Liver (tissue), 9 donors: ENCODE measurements around the gene GGA2. TPM values are rescaled to one million over a fixed set of nuclear protein-coding genes. Genes with fewer than 3 reads are reported as not detected.

Source experiments
- DNase-seq: peaks from one replicate; pipeline ENCODE4 v3.0.0-alpha.2; 2017; ENCODE audit warnings: low spot score
- H3K27ac ChIP-seq, 2 donors: one replicate each; pipeline ENCODE4 v1.7.0; 2013; ENCODE audit warnings: inconsistent platforms in 2 of 2, low read length in 2 of 2, control low read depth in 1 of 2, low read depth in 1 of 2, mild to moderate bottlenecking in 1 of 2
- H3K27me3 ChIP-seq, 4 donors: one replicate each; pipeline versions ENCODE4 v1.6.1 to v1.7.0; 2013; ENCODE audit warnings: low read length in 3 of 4, inconsistent platforms in 1 of 4, mild to moderate bottlenecking in 1 of 4, moderate library complexity in 1 of 4; ENCODE audit not compliant: control insufficient read depth in 4 of 4, insufficient read depth in 4 of 4
- H3K36me3 ChIP-seq, 4 donors: one replicate each; pipeline versions ENCODE4 v1.6.1 to v1.7.0; 2013; ENCODE audit warnings: low read length in 3 of 4, mild to moderate bottlenecking in 3 of 4, low read depth in 1 of 4, moderate library complexity in 1 of 4; ENCODE audit not compliant: control insufficient read depth in 4 of 4, insufficient read depth in 3 of 4
- H3K4me1 ChIP-seq, 4 donors: one replicate each; pipeline versions ENCODE4 v1.6.1 to v1.7.0; 2013; ENCODE audit warnings: low read length in 3 of 4, mild to moderate bottlenecking in 3 of 4, moderate library complexity in 1 of 4; ENCODE audit not compliant: control insufficient read depth in 4 of 4, insufficient read depth in 4 of 4
- H3K4me3 ChIP-seq, 3 donors: one replicate each; pipeline versions ENCODE4 v1.6.1 to v1.7.0; 2013; ENCODE audit warnings: low read length in 3 of 3, control low read depth in 1 of 3, low read depth in 1 of 3, mild to moderate bottlenecking in 1 of 3
- H3K9ac ChIP-seq, 2 donors: one replicate each; pipeline ENCODE4 v1.7.0; 2013; ENCODE audit warnings: low read length in 2 of 2, mild to moderate bottlenecking in 2 of 2, moderate library complexity in 2 of 2, control low read depth in 1 of 2, low read depth in 1 of 2
- H3K9me3 ChIP-seq, 4 donors: one replicate each; pipeline versions ENCODE4 v1.6.1 to v1.7.0; 2013; ENCODE audit warnings: low read length in 3 of 4; ENCODE audit not compliant: control insufficient read depth in 4 of 4
- FOXA1 ChIP-seq: IDR thresholded peaks from 2 replicates; pipeline ENCODE4 v1.6.1; 2016; ENCODE audit warnings: antibody characterized with exemption
- FOXA2 ChIP-seq: IDR thresholded peaks from 2 replicates; pipeline ENCODE4 v1.6.1; 2016; ENCODE audit warnings: antibody characterized with exemption
- GABPA ChIP-seq, 2 donors: IDR thresholded peaks in 1 of 2; conservative IDR thresholded peaks in 1 of 2; 2 replicates each; pipeline ENCODE4 v1.6.1; 2016; ENCODE audit warnings: antibody characterized with exemption in 2 of 2, mild to moderate bottlenecking in 1 of 2, moderate library complexity in 1 of 2
- JUND ChIP-seq, 2 donors: IDR thresholded peaks; 2 replicates each; pipeline ENCODE4 v1.6.1; 2016; ENCODE audit warnings: antibody characterized with exemption in 2 of 2
- NR2F2 ChIP-seq: IDR thresholded peaks from 2 replicates; pipeline ENCODE4 v1.6.1; 2016; ENCODE audit warnings: antibody characterized with exemption
- RAD21 ChIP-seq, 2 donors: IDR thresholded peaks; 2 replicates each; pipeline ENCODE4 v1.6.1; 2016; ENCODE audit warnings: antibody characterized with exemption in 2 of 2, mild to moderate bottlenecking in 2 of 2
- SP1 ChIP-seq: IDR thresholded peaks from 2 replicates; pipeline ENCODE4 v1.6.1; 2018; ENCODE audit warnings: antibody characterized with exemption, mild to moderate bottlenecking
- YY1 ChIP-seq: IDR thresholded peaks from 2 replicates; pipeline ENCODE4 v1.6.1; 2016; ENCODE audit warnings: antibody characterized with exemption, mild to moderate bottlenecking
- WGBS: extraction: QIAGEN DNeasy Blood & Tissue Kit; methylation state at CpG from one replicate; pipeline ENCODE4 v1.1.7; 2013; 5-methylcytosine and 5-hydroxymethylcytosine counted together
- polyA plus RNA-seq, 2 donors: library from polyadenylated mRNA; stranded (reverse) in 1 of 2; unstranded in 1 of 2; fragments of 200-250 nt in 1 of 2; fragments of >200 nt in 1 of 2; fragmentation: Nextera tagmentation in 1 of 2; extraction: Ambion mirVana in 1 of 2; gene quantifications; one replicate each; pipeline versions ENCODE4 v1.2.1 to v1.2.3, GENCODE V29; 2013 to 2015
- total RNA-seq, 2 donors: library from RNA; depleted of rRNA; stranded (reverse); fragments of >200 nt; gene quantifications; one replicate each; pipeline ENCODE4 v1.2.3, GENCODE V29; 2014
- TF ChIP-seq, protein P1 (sequence below): IDR thresholded peaks from 2 replicates; pipeline ENCODE4 v1.6.1; 2016; ENCODE audit warnings: antibody characterized with exemption, mild to moderate bottlenecking
- TF ChIP-seq, protein P2 (sequence below): IDR thresholded peaks from 2 replicates; pipeline ENCODE4 v1.6.1; 2016; ENCODE audit warnings: antibody characterized with exemption
- TF ChIP-seq, protein P3 (sequence below): IDR thresholded peaks from 2 replicates; pipeline ENCODE4 v1.6.1; 2016; ENCODE audit warnings: antibody characterized with exemption
- TF ChIP-seq, protein P4 (sequence below): fragments of 150-350 bp; IDR thresholded peaks from 2 replicates; pipeline ENCODE4 v1.5.1; 2017; ENCODE audit warnings: improper control_type of control experiment, low read depth, low read length; ENCODE audit not compliant: missing input control
- TF ChIP-seq, protein P5 (sequence below): IDR thresholded peaks from 2 replicates; pipeline ENCODE4 v1.6.1; 2016; ENCODE audit warnings: antibody characterized with exemption
- donor health status: healthy.
- donor health status: healthy.
- donor health status: healthy.
- donor health status: healthy.
- donor health status: healthy.

Gene GGA2, protein sequence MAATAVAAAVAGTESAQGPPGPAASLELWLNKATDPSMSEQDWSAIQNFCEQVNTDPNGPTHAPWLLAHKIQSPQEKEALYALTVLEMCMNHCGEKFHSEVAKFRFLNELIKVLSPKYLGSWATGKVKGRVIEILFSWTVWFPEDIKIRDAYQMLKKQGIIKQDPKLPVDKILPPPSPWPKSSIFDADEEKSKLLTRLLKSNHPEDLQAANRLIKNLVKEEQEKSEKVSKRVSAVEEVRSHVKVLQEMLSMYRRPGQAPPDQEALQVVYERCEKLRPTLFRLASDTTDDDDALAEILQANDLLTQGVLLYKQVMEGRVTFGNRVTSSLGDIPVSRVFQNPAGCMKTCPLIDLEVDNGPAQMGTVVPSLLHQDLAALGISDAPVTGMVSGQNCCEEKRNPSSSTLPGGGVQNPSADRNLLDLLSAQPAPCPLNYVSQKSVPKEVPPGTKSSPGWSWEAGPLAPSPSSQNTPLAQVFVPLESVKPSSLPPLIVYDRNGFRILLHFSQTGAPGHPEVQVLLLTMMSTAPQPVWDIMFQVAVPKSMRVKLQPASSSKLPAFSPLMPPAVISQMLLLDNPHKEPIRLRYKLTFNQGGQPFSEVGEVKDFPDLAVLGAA
- total RNA-seq (10 to 100 TPM; 21.0 to 23.9 TPM), polyA plus RNA-seq (10 to 100 TPM in 1 of 2 donors, 1 to 10 TPM in 1; 8.4 to 11.1 TPM)

DNA sequence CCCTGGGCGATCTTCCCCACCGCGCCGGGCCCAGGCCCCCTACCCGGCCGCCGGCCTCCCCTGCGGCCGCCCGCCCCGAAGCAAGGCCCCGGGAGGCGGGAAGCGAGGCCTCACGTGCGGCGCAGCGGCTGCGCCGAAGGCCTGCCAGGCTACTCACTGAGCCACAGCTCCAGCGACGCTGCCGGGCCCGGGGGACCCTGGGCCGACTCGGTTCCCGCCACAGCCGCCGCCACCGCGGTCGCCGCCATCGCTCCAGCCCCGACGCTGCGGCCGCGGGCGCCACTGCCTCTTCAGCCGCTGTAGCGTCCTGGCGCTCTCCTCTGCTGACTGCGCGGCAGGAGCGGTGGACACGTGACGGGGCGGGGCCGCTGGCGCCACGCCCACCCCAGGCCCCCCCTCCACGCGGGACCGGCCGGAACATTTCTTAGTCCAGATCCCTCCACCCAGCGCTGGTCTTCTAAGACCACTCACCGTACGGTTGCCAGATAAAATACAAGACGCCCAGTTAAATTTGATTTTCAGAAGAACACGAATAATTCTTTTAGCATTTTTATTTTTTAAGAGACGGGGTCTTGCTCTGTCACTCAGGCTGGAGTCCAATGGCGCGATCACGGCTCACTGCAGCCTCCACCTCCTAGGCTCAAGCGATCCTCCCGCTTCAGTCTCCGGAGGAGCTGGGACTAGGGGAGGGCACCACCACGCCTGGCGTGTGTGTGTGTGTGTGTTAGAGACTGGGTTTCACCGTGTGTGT, at the start of gene GGA2:
TSS of gene GGA2 (minus strand) at position 331 of the 751 bp plus-strand sequence. CDS start at position 248, 83 bp downstream.
- 2% methylated on average over 71 of the region's 71 CpGs for WGBS
- peak within 1 kb of the TSS; percentile 77 to 87 (median 79) for H3K4me3 ChIP-seq
- H3K27ac ChIP-seq = peak within 1 kb of the TSS; percentile 61 to 75
- peaks cover 7 to 15% (median 11%) of the 10 kb centered on the region in 4 donors for H3K4me1 ChIP-seq
- H3K36me3 ChIP-seq = peaks cover 0 to 2% (median 0%) of the 10 kb centered on the region in 4 donors
- H3K27me3 ChIP-seq = no peaks in the 10 kb centered on the region
- peak; percentile 86 for DNase-seq
- TF ChIP-seq, protein P1, sequence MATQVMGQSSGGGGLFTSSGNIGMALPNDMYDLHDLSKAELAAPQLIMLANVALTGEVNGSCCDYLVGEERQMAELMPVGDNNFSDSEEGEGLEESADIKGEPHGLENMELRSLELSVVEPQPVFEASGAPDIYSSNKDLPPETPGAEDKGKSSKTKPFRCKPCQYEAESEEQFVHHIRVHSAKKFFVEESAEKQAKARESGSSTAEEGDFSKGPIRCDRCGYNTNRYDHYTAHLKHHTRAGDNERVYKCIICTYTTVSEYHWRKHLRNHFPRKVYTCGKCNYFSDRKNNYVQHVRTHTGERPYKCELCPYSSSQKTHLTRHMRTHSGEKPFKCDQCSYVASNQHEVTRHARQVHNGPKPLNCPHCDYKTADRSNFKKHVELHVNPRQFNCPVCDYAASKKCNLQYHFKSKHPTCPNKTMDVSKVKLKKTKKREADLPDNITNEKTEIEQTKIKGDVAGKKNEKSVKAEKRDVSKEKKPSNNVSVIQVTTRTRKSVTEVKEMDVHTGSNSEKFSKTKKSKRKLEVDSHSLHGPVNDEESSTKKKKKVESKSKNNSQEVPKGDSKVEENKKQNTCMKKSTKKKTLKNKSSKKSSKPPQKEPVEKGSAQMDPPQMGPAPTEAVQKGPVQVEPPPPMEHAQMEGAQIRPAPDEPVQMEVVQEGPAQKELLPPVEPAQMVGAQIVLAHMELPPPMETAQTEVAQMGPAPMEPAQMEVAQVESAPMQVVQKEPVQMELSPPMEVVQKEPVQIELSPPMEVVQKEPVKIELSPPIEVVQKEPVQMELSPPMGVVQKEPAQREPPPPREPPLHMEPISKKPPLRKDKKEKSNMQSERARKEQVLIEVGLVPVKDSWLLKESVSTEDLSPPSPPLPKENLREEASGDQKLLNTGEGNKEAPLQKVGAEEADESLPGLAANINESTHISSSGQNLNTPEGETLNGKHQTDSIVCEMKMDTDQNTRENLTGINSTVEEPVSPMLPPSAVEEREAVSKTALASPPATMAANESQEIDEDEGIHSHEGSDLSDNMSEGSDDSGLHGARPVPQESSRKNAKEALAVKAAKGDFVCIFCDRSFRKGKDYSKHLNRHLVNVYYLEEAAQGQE = no peak
- TF ChIP-seq, protein P2, sequence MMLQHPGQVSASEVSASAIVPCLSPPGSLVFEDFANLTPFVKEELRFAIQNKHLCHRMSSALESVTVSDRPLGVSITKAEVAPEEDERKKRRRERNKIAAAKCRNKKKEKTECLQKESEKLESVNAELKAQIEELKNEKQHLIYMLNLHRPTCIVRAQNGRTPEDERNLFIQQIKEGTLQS = no peak
- TF ChIP-seq, protein P3, sequence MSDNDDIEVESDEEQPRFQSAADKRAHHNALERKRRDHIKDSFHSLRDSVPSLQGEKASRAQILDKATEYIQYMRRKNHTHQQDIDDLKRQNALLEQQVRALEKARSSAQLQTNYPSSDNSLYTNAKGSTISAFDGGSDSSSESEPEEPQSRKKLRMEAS = no peak
- TF ChIP-seq FOXA2 = no peak
- no peak for TF ChIP-seq JUND (IDR thresholded peaks at IDR 0.05)
- TF ChIP-seq, protein P4, sequence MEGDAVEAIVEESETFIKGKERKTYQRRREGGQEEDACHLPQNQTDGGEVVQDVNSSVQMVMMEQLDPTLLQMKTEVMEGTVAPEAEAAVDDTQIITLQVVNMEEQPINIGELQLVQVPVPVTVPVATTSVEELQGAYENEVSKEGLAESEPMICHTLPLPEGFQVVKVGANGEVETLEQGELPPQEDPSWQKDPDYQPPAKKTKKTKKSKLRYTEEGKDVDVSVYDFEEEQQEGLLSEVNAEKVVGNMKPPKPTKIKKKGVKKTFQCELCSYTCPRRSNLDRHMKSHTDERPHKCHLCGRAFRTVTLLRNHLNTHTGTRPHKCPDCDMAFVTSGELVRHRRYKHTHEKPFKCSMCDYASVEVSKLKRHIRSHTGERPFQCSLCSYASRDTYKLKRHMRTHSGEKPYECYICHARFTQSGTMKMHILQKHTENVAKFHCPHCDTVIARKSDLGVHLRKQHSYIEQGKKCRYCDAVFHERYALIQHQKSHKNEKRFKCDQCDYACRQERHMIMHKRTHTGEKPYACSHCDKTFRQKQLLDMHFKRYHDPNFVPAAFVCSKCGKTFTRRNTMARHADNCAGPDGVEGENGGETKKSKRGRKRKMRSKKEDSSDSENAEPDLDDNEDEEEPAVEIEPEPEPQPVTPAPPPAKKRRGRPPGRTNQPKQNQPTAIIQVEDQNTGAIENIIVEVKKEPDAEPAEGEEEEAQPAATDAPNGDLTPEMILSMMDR = no peak
- peak; percentile 34 for TF ChIP-seq YY1
- H3K9ac ChIP-seq = peak within 1 kb of the TSS; percentile 43 to 81
- H3K9me3 ChIP-seq = no peaks in the 10 kb centered on the region

DNA sequence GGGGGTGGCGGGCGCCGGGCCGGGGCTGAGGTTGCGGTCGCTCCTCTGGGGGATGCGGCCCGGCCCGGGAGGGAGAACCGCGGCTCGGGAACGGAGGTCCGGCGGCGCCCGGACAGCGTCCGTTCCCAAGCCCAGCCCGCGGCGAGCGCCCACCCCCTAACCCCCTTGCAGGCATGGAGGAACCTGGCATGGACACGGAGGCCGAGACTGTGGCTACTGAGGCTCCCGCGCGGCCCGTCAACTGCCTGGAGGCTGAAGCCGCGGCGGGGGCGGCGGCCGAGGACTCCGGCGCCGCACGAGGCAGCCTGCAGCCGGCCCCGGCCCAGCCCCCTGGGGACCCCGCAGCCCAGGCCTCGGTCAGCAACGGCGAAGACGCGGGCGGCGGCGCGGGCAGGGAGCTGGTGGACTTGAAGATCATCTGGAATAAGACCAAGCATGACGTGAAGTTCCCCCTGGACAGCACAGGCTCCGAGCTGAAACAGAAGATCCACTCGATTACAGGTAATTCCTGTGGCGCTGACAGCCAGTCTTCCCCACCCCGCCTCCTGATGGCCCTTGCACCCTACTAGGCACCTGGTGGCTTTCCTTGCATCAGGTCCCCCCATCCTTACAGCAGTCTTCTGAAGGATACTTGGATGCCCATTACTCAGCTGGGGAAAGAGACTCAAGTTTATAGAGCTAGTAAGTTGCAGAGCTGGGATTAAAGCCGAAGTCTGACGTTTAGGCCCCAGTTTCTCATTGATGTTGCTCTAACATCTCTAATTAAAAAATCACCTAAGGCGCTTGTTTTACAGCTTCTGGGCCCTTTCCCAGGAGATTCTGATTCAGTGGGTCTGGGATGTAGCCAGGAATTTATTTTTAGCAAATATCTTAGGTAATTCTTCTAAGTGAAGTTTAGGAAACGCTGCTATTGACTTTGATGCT, 47.7 kb upstream of the GGA2 start:
- Histone ChIP-seq H3K36me3 (peaks cover 5 to 34% (median 23%) of the 10 kb centered on the region in 4 donors), H3K9ac (peak overlapping the region; percentile 90 to 92), H3K27ac (peak overlapping the region; percentile 85 to 86), H3K4me3 (peak overlapping the region; percentile 84 to 97 (median 92)), H3K9me3 (no peaks in the 10 kb centered on the region), H3K4me1 (peaks cover 2 to 31% (median 19%) of the 10 kb centered on the region in 4 donors), H3K27me3 (no peaks in the 10 kb centered on the region)
- 2% methylated on average over 60 of the region's 60 CpGs for WGBS
- DNase-seq = peak; percentile 41
- TF ChIP-seq, protein P5, sequence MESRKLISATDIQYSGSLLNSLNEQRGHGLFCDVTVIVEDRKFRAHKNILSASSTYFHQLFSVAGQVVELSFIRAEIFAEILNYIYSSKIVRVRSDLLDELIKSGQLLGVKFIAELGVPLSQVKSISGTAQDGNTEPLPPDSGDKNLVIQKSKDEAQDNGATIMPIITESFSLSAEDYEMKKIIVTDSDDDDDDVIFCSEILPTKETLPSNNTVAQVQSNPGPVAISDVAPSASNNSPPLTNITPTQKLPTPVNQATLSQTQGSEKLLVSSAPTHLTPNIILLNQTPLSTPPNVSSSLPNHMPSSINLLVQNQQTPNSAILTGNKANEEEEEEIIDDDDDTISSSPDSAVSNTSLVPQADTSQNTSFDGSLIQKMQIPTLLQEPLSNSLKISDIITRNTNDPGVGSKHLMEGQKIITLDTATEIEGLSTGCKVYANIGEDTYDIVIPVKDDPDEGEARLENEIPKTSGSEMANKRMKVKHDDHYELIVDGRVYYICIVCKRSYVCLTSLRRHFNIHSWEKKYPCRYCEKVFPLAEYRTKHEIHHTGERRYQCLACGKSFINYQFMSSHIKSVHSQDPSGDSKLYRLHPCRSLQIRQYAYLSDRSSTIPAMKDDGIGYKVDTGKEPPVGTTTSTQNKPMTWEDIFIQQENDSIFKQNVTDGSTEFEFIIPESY = no peak
- TF ChIP-seq RAD21 (IDR thresholded peaks at IDR 0.05) (no peak), YY1 (no peak), NR2F2 (no peak), GABPA (IDR thresholded peaks at IDR 0.05 in 1 of 2, conservative IDR thresholded peaks at IDR 0.05 in 1 of 2) (no peak), SP1 (no peak), FOXA1 (no peak)
- TF ChIP-seq, protein P4 = no peak
- TF ChIP-seq, protein P2 = no peak
